Neural cell (in vitro differentiated cells): ENCODE results near the gene UVRAG. TPM values are rescaled to one million over a fixed set of nuclear protein-coding genes. Genes with fewer than 3 reads are reported as not detected.

Source experiments
- H2AFZ ChIP-seq: fragments of 200-600, 300-800 bp; sonication (generic), shearing (Covaris generic); 2 replicates; pipeline ENCODE4 v1.6.0; 2014; ENCODE audit warnings: low read depth, mild to moderate bottlenecking, antibody characterized with exemption, low read length, moderate library complexity
- H3F3A ChIP-seq: fragments of 200-600 bp; shearing (Covaris generic); 2 replicates; pipeline ENCODE4 v1.6.1; 2016; ENCODE audit warnings: mild to moderate bottlenecking, moderate library complexity, mixed read lengths, antibody characterized with exemption, low read length; ENCODE audit not compliant: insufficient read depth, poor library complexity, severe bottlenecking
- H3K27ac ChIP-seq: fragments of 200-600, 300-800 bp; sonication (generic), shearing (Covaris generic); 2 replicates; pipeline ENCODE4 v1.5.1; 2014; ENCODE audit warnings: mild to moderate bottlenecking, low read length, moderate library complexity
- H3K27me3 ChIP-seq: fragments of 300-800, 200-600 bp; sonication (generic), shearing (Covaris generic); 2 replicates; pipeline ENCODE4 v1.6.0; 2014; ENCODE audit warnings: mild to moderate bottlenecking, low read depth, low read length, moderate library complexity; ENCODE audit not compliant: insufficient read depth
- H3K36me3 ChIP-seq: fragments of 300-800, 200-600 bp; sonication (generic), shearing (Covaris generic); 2 replicates; pipeline ENCODE4 v1.5.1; 2014; ENCODE audit warnings: mild to moderate bottlenecking, antibody characterized with exemption, low read length, moderate library complexity; ENCODE audit not compliant: insufficient read depth
- H3K4me2 ChIP-seq: fragments of 300-800, 200-600 bp; sonication (generic), shearing (Covaris generic); 2 replicates; pipeline ENCODE4 v1.6.0; 2014; ENCODE audit warnings: mild to moderate bottlenecking, low read length
- H3K4me3 ChIP-seq: fragments of 300-800, 200-600 bp; sonication (generic), shearing (Covaris generic); 2 replicates; pipeline ENCODE4 v1.5.1; 2014; ENCODE audit warnings: mild to moderate bottlenecking, low read length, moderate library complexity
- H3K79me2 ChIP-seq: fragments of 200-600 bp; shearing (Covaris generic); replicated peaks from 2 replicates; pipeline ENCODE4 v1.6.0; 2014; ENCODE audit warnings: mild to moderate bottlenecking, low read length, moderate library complexity; ENCODE audit not compliant: insufficient read depth
- H3K9ac ChIP-seq: fragments of 300-800, 200-600 bp; sonication (generic), shearing (Covaris generic); 2 replicates; pipeline ENCODE4 v1.6.1; 2016; ENCODE audit warnings: mild to moderate bottlenecking, low read length, mixed read lengths
- H3K9me2 ChIP-seq: fragments of 200-600 bp; shearing (Covaris generic); 2 replicates; pipeline ENCODE4 v1.6.1; 2016; ENCODE audit warnings: mild to moderate bottlenecking, low read length, mixed read lengths; ENCODE audit not compliant: insufficient read depth
- H3K9me3 ChIP-seq: fragments of 200-600, 300-800 bp; sonication (generic), shearing (Covaris generic); 2 replicates; pipeline ENCODE4 v1.6.1; 2016; ENCODE audit warnings: mild to moderate bottlenecking, mixed run types, low read length, moderate library complexity, mixed read lengths
- H4K20me1 ChIP-seq: fragments of 200-600 bp; shearing (Covaris generic); 2 replicates; pipeline ENCODE4 v1.6.1; 2016; ENCODE audit warnings: mild to moderate bottlenecking, mixed run types; ENCODE audit not compliant: insufficient read depth
- CTCF ChIP-seq: fragments of 450-650 bp; IDR thresholded peaks from 2 replicates; pipeline ENCODE4 v1.5.1; 2014; ENCODE audit warnings: antibody characterized with exemption, mild to moderate bottlenecking, moderate library complexity; ENCODE audit not compliant: poor library complexity, severe bottlenecking
- EP300 ChIP-seq: fragments of 450-650 bp; conservative IDR thresholded peaks from 2 replicates; pipeline ENCODE4 v1.6.1; 2014; ENCODE audit warnings: antibody characterized with exemption, mild to moderate bottlenecking, moderate library complexity; ENCODE audit not compliant: poor library complexity, severe bottlenecking
- EZH2 ChIP-seq: fragments of 200-600, 300-800 bp; shearing (Covaris generic), sonication (generic); IDR thresholded peaks from 2 replicates; pipeline ENCODE4 v1.6.1; 2014; ENCODE audit warnings: antibody characterized with exemption, low read length, borderline replicate concordance, mild to moderate bottlenecking; ENCODE audit not compliant: insufficient read depth, poor library complexity, severe bottlenecking
- MXI1 ChIP-seq: fragments of 450-650 bp; conservative IDR thresholded peaks from 2 replicates; pipeline ENCODE4 v1.6.1; 2014; ENCODE audit warnings: antibody characterized with exemption, mild to moderate bottlenecking; ENCODE audit not compliant: poor library complexity, severe bottlenecking
- POLR2AphosphoS5 ChIP-seq: IDR thresholded peaks from 2 replicates; pipeline ENCODE4 v1.6.1; 2012
- RAD21 ChIP-seq: fragments of 450-650 bp; conservative IDR thresholded peaks from 2 replicates; pipeline ENCODE4 v1.6.1; 2014; ENCODE audit warnings: antibody characterized with exemption, mild to moderate bottlenecking, moderate library complexity
- REST ChIP-seq: IDR thresholded peaks from 2 replicates; pipeline ENCODE4 v1.6.1; 2012; ENCODE audit warnings: borderline replicate concordance
- SMC3 ChIP-seq: fragments of 450-650 bp; conservative IDR thresholded peaks from 2 replicates; pipeline ENCODE4 v1.6.1; 2014; ENCODE audit warnings: antibody characterized with exemption, mild to moderate bottlenecking, moderate library complexity; ENCODE audit not compliant: poor library complexity
- TAF1 ChIP-seq: IDR thresholded peaks from 2 replicates; pipeline ENCODE4 v1.6.1; 2012; ENCODE audit warnings: low read depth
- polyA plus RNA-seq: library from polyadenylated mRNA; depleted of rRNA; stranded (reverse); fragments of >200 nt; gene quantifications from 2 replicates; pipeline ENCODE4 v1.2.3, GENCODE V29; 2014

The UVRAG gene
- polyA plus RNA-seq, 1 donor from 2014 or later: 31.6 TPM

DNA sequence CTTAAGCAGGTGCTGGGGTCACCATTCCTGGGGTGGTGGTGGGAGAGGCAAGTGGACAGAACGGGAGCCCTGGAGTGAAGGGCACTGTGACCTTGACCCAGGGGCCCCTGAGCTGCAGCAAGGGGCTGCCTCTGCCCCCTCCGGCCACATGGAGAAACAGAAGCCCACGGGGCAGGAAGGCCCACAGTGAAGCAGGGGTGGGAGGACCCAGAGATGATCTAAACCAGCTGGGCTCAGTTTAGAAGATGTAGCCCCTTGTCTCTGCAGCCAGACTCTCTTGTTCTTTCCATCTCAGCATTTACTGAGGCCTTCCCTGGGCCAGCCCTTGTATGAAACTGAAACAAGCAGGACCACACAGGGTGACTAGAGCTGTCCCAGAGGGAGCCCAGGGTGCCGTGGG, 360.8 kb downstream of the UVRAG start:
- Histone ChIP-seq H3K4me3 (no peak overlapping the region), H3K36me3 (no peaks in the 10 kb centered on the region), H3K27me3 (no peaks in the 10 kb centered on the region), H2AFZ (no peak overlapping the region), H3K79me2 (no peaks in the 10 kb centered on the region), H3K9ac (no peak overlapping the region), H4K20me1 (no peaks in the 10 kb centered on the region), H3K9me2 (no peaks in the 10 kb centered on the region), H3F3A (no peaks in the 10 kb centered on the region), H3K9me3 (no peaks in the 10 kb centered on the region), H3K27ac (no peak overlapping the region), H3K4me2 (no peak overlapping the region)
- TF ChIP-seq REST: no peak
- no peak for TF ChIP-seq EP300
- TF ChIP-seq SMC3: no peak
- TF ChIP-seq POLR2AphosphoS5: no peak
- TF ChIP-seq EZH2: no peak
- TF ChIP-seq TAF1: no peak
- no peak for TF ChIP-seq MXI1
- TF ChIP-seq CTCF: no peak
- TF ChIP-seq RAD21: no peak

DNA sequence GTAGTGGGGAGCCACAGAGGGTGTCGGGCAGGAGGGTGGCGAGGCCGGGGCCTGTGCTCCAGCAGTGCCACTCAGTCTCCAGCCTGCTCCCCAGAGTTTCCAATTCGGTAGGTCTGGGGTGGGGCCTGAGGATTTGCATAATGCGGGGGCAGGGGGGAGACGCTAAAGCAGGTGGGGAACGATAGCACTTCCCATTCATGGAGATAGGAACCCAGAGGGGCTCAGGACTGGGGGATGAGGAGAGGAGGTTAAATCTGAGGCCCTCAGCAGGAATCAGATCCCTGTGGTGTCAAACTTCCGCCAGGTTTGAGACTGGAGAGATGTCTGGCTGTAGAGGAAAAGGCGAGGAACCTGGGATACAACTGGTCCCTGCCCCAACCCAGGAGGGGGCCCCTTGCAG, 361.5 kb downstream of the UVRAG start:
- Histone ChIP-seq H3K27me3 (no peaks in the 10 kb centered on the region), H3K9ac (no peak overlapping the region), H3K4me2 (no peak overlapping the region), H3K4me3 (no peak overlapping the region), H3K27ac (no peak overlapping the region), H4K20me1 (no peaks in the 10 kb centered on the region), H3K79me2 (no peaks in the 10 kb centered on the region), H2AFZ (no peak overlapping the region), H3K9me3 (no peaks in the 10 kb centered on the region), H3K36me3 (no peaks in the 10 kb centered on the region), H3K9me2 (no peaks in the 10 kb centered on the region), H3F3A (no peaks in the 10 kb centered on the region)
- no peak for TF ChIP-seq CTCF
- no peak for TF ChIP-seq EZH2
- no peak for TF ChIP-seq POLR2AphosphoS5
- TF ChIP-seq MXI1: no peak
- TF ChIP-seq REST: no peak
- TF ChIP-seq SMC3: no peak
- no peak for TF ChIP-seq EP300
- no peak for TF ChIP-seq RAD21
- TF ChIP-seq TAF1: no peak
